ENCODE results near the gene FGF19. TPM values are rescaled to one million over a fixed set of nuclear protein-coding genes. Genes with fewer than 3 reads are reported as not detected.

The FGF19 gene
- total and polyA plus RNA-seq, 2 donors (not counting 1 experiment from before 2014, with no cell fraction given): not detected

DNA sequence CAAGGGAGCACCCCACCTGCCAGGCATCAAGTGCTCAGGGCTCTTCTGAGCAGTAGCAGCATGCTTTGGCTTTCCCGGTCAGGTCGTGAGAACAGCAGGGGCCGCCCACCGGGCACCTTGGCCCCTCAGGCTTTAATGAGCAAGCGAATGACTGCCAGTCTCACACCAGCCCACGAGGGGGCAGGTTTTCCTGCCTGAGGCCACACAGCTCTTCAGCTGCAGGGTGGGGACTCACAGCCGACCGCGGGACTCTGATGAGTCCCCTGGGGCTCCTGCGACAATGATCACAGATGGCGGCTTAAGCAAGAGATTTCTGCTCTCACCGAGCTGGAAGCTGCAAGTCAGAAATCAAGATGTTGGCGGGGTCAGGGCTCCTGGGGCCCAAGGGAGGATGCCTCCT is 14.3 kb upstream of the FGF19 start:
- peaks cover 16% of the 10 kb centered on the region for H3K27me3 ChIP-seq (ENCODE audit: control insufficient read depth, insufficient read depth, low read length)

GRCh38 chr11:69716891-69717747 is 13.3 kb upstream of the FGF19 start:
- DNase-seq (ENCODE audit: low read depth in 2 of 2): no peak
- H2AFZ ChIP-seq (ENCODE audit: low read length): no peak overlapping the region
- no peaks in the 10 kb centered on the region for H3K9me3 ChIP-seq (ENCODE audit: control insufficient read depth, insufficient read depth, low read depth, low read length)
- TF ChIP-seq EZH2 (IDR thresholded peaks at IDR 0.05; ENCODE audit: low read length, missing control alignments): no peak
- TF ChIP-seq, protein P1, sequence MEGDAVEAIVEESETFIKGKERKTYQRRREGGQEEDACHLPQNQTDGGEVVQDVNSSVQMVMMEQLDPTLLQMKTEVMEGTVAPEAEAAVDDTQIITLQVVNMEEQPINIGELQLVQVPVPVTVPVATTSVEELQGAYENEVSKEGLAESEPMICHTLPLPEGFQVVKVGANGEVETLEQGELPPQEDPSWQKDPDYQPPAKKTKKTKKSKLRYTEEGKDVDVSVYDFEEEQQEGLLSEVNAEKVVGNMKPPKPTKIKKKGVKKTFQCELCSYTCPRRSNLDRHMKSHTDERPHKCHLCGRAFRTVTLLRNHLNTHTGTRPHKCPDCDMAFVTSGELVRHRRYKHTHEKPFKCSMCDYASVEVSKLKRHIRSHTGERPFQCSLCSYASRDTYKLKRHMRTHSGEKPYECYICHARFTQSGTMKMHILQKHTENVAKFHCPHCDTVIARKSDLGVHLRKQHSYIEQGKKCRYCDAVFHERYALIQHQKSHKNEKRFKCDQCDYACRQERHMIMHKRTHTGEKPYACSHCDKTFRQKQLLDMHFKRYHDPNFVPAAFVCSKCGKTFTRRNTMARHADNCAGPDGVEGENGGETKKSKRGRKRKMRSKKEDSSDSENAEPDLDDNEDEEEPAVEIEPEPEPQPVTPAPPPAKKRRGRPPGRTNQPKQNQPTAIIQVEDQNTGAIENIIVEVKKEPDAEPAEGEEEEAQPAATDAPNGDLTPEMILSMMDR (conservative IDR thresholded peaks at IDR 0.05 in 1 of 2, IDR thresholded peaks at IDR 0.05 in 1 of 2; ENCODE audit: low read depth in 1 of 2, low read length in 2 of 2): no peak
- H3K36me3 ChIP-seq (ENCODE audit: control insufficient read depth, insufficient read depth, low read length): no peaks in the 10 kb centered on the region
- H3K27ac ChIP-seq (ENCODE audit: insufficient read depth, low read length): no peak overlapping the region
- H4K20me1 ChIP-seq (ENCODE audit: control insufficient read depth, extremely low read depth, insufficient read depth, low read length): no peaks in the 10 kb centered on the region
- H3K27me3 ChIP-seq (ENCODE audit: control insufficient read depth, insufficient read depth, low read length): peaks cover 16% of the 10 kb centered on the region
- H3K4me2 ChIP-seq (ENCODE audit: extremely low read depth, insufficient read depth, low read length): no peak overlapping the region
- no peaks in the 10 kb centered on the region for H3K79me2 ChIP-seq (ENCODE audit: control insufficient read depth, insufficient read depth, low read length)
- no peaks in the 10 kb centered on the region for H3K4me1 ChIP-seq (ENCODE audit: control insufficient read depth, extremely low read depth, insufficient read depth, low read length)
- H3K9ac ChIP-seq (ENCODE audit: insufficient read depth, low read length): no peak overlapping the region
- H3K4me3 ChIP-seq (replicated peaks in 1 of 4; ENCODE audit: control extremely low read depth in 1 of 4, insufficient read depth in 1 of 4, low read depth in 3 of 4, low read length in 4 of 4): no peak overlapping the region

More for the DNA sequence above, 14.3 kb upstream of the FGF19 start:
- Histone ChIP-seq H3K9me3 (ENCODE audit: control insufficient read depth, insufficient read depth, low read depth, low read length) (no peaks in the 10 kb centered on the region), H2AFZ (ENCODE audit: low read length) (no peak overlapping the region), H3K4me2 (ENCODE audit: extremely low read depth, insufficient read depth, low read length) (no peak overlapping the region), H3K4me3 (replicated peaks in 1 of 4; ENCODE audit: control extremely low read depth in 1 of 4, insufficient read depth in 1 of 4, low read depth in 3 of 4, low read length in 4 of 4) (no peak overlapping the region), H3K36me3 (ENCODE audit: control insufficient read depth, insufficient read depth, low read length) (no peaks in the 10 kb centered on the region), H3K9ac (ENCODE audit: insufficient read depth, low read length) (no peak overlapping the region), H3K79me2 (ENCODE audit: control insufficient read depth, insufficient read depth, low read length) (no peaks in the 10 kb centered on the region), H4K20me1 (ENCODE audit: control insufficient read depth, extremely low read depth, insufficient read depth, low read length) (no peaks in the 10 kb centered on the region), H3K4me1 (ENCODE audit: control insufficient read depth, extremely low read depth, insufficient read depth, low read length) (no peaks in the 10 kb centered on the region), H3K27ac (ENCODE audit: insufficient read depth, low read length) (no peak overlapping the region)
- DNase-seq (ENCODE audit: low read depth in 2 of 2): peak in 1 of 2 donors; percentile 30
- no peak for TF ChIP-seq EZH2 (IDR thresholded peaks at IDR 0.05; ENCODE audit: low read length, missing control alignments)
- TF ChIP-seq, protein P1 (conservative IDR thresholded peaks at IDR 0.05 in 1 of 2, IDR thresholded peaks at IDR 0.05 in 1 of 2; ENCODE audit: low read depth in 1 of 2, low read length in 2 of 2): peak; percentile 35 to 63

DNA sequence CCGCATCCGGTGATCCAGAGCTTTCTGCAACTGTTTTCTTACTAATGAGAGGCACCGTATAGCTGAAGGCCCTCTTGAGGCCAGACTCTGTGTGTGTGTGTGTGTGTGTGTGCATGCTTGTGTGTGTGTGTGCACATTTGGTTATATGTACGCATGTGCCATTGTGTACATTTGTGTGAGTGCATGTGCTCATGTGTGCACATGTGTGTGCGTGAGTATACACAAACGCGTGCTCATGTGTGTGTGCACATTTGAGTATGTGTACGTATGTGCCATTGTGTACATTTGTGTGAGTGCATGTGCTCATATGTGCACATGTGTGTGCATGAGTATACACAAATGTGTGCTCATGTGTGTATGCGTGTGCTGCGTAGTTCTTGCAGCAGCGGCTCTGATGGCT is 12.3 kb upstream of the FGF19 start:
- no peak for DNase-seq (ENCODE audit: low read depth in 2 of 2)
- no peak overlapping the region for H2AFZ ChIP-seq (ENCODE audit: low read length)
- no peaks in the 10 kb centered on the region for H3K79me2 ChIP-seq (ENCODE audit: control insufficient read depth, insufficient read depth, low read length)
- H3K4me3 ChIP-seq (replicated peaks in 1 of 4; ENCODE audit: control extremely low read depth in 1 of 4, insufficient read depth in 1 of 4, low read depth in 3 of 4, low read length in 4 of 4): no peak overlapping the region
- TF ChIP-seq EZH2 (IDR thresholded peaks at IDR 0.05; ENCODE audit: low read length, missing control alignments): no peak
- TF ChIP-seq, protein P1 (conservative IDR thresholded peaks at IDR 0.05 in 1 of 2, IDR thresholded peaks at IDR 0.05 in 1 of 2; ENCODE audit: low read depth in 1 of 2, low read length in 2 of 2): no peak
- H3K4me1 ChIP-seq (ENCODE audit: control insufficient read depth, extremely low read depth, insufficient read depth, low read length): no peaks in the 10 kb centered on the region
- no peak overlapping the region for H3K4me2 ChIP-seq (ENCODE audit: extremely low read depth, insufficient read depth, low read length)
- H3K9ac ChIP-seq (ENCODE audit: insufficient read depth, low read length): no peak overlapping the region
- H3K27me3 ChIP-seq (ENCODE audit: control insufficient read depth, insufficient read depth, low read length): peaks cover 16% of the 10 kb centered on the region
- H3K27ac ChIP-seq (ENCODE audit: insufficient read depth, low read length): no peak overlapping the region
- H4K20me1 ChIP-seq (ENCODE audit: control insufficient read depth, extremely low read depth, insufficient read depth, low read length): no peaks in the 10 kb centered on the region
- no peaks in the 10 kb centered on the region for H3K36me3 ChIP-seq (ENCODE audit: control insufficient read depth, insufficient read depth, low read length)
- H3K9me3 ChIP-seq (ENCODE audit: control insufficient read depth, insufficient read depth, low read depth, low read length): no peaks in the 10 kb centered on the region

Measured in fibroblast of lung (primary cell).